ENCODE measurements around the gene ODC1. TPM values are rescaled to one million over a fixed set of nuclear protein-coding genes. Genes with fewer than 3 reads are reported as not detected.

ODC1 gene
- total and polyA plus RNA-seq, 2 experiments from 2014 or later = 23.3 to 70.3 TPM

DNA sequence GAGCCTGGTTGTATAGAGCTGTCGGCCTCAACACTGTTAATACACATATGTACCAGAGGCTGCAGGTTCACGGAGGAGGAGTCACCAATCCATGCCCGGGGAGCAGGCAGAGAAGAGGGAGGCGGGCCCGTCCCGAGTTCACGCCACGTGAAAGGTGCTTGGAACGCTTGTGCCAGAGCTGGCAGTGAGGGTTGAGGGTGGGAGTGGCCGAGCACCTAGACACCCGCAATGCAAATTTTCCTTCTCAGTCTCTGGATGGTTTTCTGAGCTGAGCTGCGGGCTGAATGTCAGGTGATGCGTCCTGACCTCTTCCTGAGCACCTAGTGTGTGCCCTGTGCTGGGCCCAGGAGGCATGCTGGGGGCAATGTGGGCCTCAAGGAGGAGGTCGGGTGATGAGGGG, 52.2 kb downstream of the ODC1 start:
- no peak for DNase-seq (ENCODE audit: low spot score)
- peaks cover 14% of the 10 kb centered on the region for H3K36me3 Mint-ChIP-seq (ENCODE audit: low read depth)
- H3K4me1 Mint-ChIP-seq = peaks cover 22% of the 10 kb centered on the region
- H3K27me3 ChIP-seq (ENCODE audit: insufficient read depth) = no peaks in the 10 kb centered on the region
- no peak overlapping the region for H3K27ac ChIP-seq (ENCODE audit: low read depth)
- no peak for TF ChIP-seq NANOG (IDR thresholded peaks at IDR 0.05; ENCODE audit: borderline replicate concordance)
- H3K4me3 Mint-ChIP-seq = no peak overlapping the region
- no peaks in the 10 kb centered on the region for H3F3A ChIP-seq (replicated peaks; ENCODE audit: low read depth)
- no peaks in the 10 kb centered on the region for H4K20me1 ChIP-seq (replicated peaks; ENCODE audit: insufficient read depth)
- ATAC-seq = no peak
- H2AFZ ChIP-seq = no peak overlapping the region
- H3K27me3 Mint-ChIP-seq (ENCODE audit: insufficient read depth, low read depth, poor library complexity) = peaks cover 14% of the 10 kb centered on the region
- H3K79me2 ChIP-seq (replicated peaks; ENCODE audit: insufficient read depth) = no peaks in the 10 kb centered on the region
- peaks cover 12% of the 10 kb centered on the region; the same call in 1 of the 2 replicates for H3K4me1 ChIP-seq (ENCODE audit: insufficient read depth)
- H3K27ac Mint-ChIP-seq = peak overlapping the region; percentile 73; the same call in 1 of the 2 replicates
- H3K9me2 ChIP-seq (ENCODE audit: insufficient read depth) = no peaks in the 10 kb centered on the region
- no peak overlapping the region for H3K4me3 ChIP-seq
- H3K9me3 Mint-ChIP-seq = peaks cover 9% of the 10 kb centered on the region; the same call in 2 of the 3 replicates
- no peaks in the 10 kb centered on the region for H3K36me3 ChIP-seq (ENCODE audit: insufficient read depth)
- H3K4me2 ChIP-seq = no peak overlapping the region

DNA sequence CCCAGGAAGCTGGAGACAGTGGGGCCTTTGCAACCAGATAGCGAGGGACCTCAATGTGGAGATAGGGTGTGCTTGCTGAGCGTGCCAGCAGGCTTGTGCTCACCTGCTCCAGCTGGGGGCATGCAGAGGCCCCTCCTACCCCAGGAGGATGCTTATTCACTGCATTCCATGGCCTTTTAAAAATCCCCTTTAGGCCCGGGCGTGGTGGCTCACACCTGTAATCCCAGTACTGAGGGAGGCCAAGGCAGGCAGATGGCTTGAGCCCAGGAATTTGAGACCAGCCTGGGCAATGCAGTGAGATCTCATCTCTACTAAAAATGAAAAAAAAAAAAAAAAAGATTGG, 54.5 kb downstream of the ODC1 start:
- no peak overlapping the region for H3K27ac ChIP-seq (ENCODE audit: low read depth)
- H3K79me2 ChIP-seq (replicated peaks; ENCODE audit: insufficient read depth) = no peaks in the 10 kb centered on the region
- H3K9me2 ChIP-seq (ENCODE audit: insufficient read depth) = no peaks in the 10 kb centered on the region
- H4K20me1 ChIP-seq (replicated peaks; ENCODE audit: insufficient read depth) = no peaks in the 10 kb centered on the region
- ATAC-seq = peak; percentile 37
- no peak overlapping the region for H2AFZ ChIP-seq
- Mint-ChIP-seq H3K4me3 (no peak overlapping the region), H3K27me3 (ENCODE audit: insufficient read depth, low read depth, poor library complexity) (peaks cover 7% of the 10 kb centered on the region), H3K27ac (no peak overlapping the region), H3K36me3 (ENCODE audit: low read depth) (peaks cover 5% of the 10 kb centered on the region; the same call in 1 of the 3 replicates), H3K9me3 (no peaks in the 10 kb centered on the region; the same call in 2 of the 3 replicates), H3K4me1 (peaks cover 22% of the 10 kb centered on the region)
- no peak overlapping the region for H3K4me3 ChIP-seq
- H3K4me1 ChIP-seq (ENCODE audit: insufficient read depth) = peaks cover 12% of the 10 kb centered on the region; the same call in 1 of the 2 replicates
- no peaks in the 10 kb centered on the region for H3K27me3 ChIP-seq (ENCODE audit: insufficient read depth)
- DNase-seq (ENCODE audit: low spot score) = no peak
- H3F3A ChIP-seq (replicated peaks; ENCODE audit: low read depth) = no peaks in the 10 kb centered on the region
- peak overlapping the region; percentile 51; the same call in 1 of the 2 replicates for H3K4me2 ChIP-seq
- no peaks in the 10 kb centered on the region for H3K36me3 ChIP-seq (ENCODE audit: insufficient read depth)
- TF ChIP-seq EZH2 (IDR thresholded peaks at IDR 0.05; ENCODE audit: low read depth, unreplicated experiment) (no peak), CREB1 (CRISPR knock-in tag; IDR thresholded peaks at IDR 0.05; ENCODE audit: low read depth) (no peak), POLR2AphosphoS5 (IDR thresholded peaks at IDR 0.05; ENCODE audit: low read depth) (no peak), NANOG (IDR thresholded peaks at IDR 0.05; ENCODE audit: borderline replicate concordance) (no peak), STAT1 (IDR thresholded peaks at IDR 0.05; ENCODE audit: unreplicated experiment) (no peak), CTCF (conservative IDR thresholded peaks at IDR 0.05; ENCODE audit: low read depth in 2 of 2) (no peak), ZNF331 (CRISPR knock-in tag; IDR thresholded peaks at IDR 0.05; ENCODE audit: low read depth) (no peak), JUNB (IDR thresholded peaks at IDR 0.05; ENCODE audit: unreplicated experiment) (no peak), ZNF114 (CRISPR knock-in tag; IDR thresholded peaks at IDR 0.05) (no peak), EZH2phosphoT487 (IDR thresholded peaks at IDR 0.05; ENCODE audit: unreplicated experiment) (no peak)
- TF ChIP-seq, protein P1, sequence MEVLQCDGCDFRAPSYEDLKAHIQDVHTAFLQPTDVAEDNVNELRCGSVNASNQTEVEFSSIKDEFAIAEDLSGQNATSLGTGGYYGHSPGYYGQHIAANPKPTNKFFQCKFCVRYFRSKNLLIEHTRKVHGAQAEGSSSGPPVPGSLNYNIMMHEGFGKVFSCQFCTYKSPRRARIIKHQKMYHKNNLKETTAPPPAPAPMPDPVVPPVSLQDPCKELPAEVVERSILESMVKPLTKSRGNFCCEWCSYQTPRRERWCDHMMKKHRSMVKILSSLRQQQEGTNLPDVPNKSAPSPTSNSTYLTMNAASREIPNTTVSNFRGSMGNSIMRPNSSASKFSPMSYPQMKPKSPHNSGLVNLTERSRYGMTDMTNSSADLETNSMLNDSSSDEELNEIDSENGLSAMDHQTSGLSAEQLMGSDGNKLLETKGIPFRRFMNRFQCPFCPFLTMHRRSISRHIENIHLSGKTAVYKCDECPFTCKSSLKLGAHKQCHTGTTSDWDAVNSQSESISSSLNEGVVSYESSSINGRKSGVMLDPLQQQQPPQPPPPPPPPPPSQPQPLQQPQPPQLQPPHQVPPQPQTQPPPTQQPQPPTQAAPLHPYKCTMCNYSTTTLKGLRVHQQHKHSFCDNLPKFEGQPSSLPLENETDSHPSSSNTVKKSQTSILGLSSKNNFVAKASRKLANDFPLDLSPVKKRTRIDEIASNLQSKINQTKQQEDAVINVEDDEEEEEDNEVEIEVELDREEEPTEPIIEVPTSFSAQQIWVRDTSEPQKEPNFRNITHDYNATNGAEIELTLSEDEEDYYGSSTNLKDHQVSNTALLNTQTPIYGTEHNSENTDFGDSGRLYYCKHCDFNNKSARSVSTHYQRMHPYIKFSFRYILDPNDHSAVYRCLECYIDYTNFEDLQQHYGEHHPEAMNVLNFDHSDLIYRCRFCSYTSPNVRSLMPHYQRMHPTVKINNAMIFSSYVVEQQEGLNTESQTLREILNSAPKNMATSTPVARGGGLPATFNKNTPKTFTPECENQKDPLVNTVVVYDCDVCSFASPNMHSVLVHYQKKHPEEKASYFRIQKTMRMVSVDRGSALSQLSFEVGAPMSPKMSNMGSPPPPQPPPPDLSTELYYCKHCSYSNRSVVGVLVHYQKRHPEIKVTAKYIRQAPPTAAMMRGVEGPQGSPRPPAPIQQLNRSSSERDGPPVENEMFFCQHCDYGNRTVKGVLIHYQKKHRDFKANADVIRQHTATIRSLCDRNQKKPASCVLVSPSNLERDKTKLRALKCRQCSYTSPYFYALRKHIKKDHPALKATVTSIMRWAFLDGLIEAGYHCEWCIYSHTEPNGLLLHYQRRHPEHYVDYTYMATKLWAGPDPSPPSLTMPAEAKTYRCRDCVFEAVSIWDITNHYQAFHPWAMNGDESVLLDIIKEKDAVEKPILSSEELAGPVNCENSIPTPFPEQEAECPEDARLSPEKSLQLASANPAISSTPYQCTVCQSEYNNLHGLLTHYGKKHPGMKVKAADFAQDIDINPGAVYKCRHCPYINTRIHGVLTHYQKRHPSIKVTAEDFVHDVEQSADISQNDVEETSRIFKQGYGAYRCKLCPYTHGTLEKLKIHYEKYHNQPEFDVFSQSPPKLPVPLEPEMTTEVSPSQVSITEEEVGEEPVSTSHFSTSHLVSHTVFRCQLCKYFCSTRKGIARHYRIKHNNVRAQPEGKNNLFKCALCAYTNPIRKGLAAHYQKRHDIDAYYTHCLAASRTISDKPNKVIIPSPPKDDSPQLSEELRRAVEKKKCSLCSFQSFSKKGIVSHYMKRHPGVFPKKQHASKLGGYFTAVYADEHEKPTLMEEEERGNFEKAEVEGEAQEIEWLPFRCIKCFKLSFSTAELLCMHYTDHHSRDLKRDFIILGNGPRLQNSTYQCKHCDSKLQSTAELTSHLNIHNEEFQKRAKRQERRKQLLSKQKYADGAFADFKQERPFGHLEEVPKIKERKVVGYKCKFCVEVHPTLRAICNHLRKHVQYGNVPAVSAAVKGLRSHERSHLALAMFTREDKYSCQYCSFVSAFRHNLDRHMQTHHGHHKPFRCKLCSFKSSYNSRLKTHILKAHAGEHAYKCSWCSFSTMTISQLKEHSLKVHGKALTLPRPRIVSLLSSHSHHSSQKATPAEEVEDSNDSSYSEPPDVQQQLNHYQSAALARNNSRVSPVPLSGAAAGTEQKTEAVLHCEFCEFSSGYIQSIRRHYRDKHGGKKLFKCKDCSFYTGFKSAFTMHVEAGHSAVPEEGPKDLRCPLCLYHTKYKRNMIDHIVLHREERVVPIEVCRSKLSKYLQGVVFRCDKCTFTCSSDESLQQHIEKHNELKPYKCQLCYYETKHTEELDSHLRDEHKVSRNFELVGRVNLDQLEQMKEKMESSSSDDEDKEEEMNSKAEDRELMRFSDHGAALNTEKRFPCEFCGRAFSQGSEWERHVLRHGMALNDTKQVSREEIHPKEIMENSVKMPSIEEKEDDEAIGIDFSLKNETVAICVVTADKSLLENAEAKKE (CRISPR knock-in tag; IDR thresholded peaks at IDR 0.05) = no peak
- TF ChIP-seq, protein P2, sequence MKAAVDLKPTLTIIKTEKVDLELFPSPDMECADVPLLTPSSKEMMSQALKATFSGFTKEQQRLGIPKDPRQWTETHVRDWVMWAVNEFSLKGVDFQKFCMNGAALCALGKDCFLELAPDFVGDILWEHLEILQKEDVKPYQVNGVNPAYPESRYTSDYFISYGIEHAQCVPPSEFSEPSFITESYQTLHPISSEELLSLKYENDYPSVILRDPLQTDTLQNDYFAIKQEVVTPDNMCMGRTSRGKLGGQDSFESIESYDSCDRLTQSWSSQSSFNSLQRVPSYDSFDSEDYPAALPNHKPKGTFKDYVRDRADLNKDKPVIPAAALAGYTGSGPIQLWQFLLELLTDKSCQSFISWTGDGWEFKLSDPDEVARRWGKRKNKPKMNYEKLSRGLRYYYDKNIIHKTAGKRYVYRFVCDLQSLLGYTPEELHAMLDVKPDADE (IDR thresholded peaks at IDR 0.05) = no peak
